Kidney (tissue), 14 donors: ENCODE measurements around the gene ADGRV1. TPM values are rescaled to one million over a fixed set of nuclear protein-coding genes. Genes with fewer than 3 reads are reported as not detected.

Source experiments
- DNase-seq, 5 donors: peaks; one replicate each; pipeline ENCODE4 v3.0.0-alpha.2; 2013 to 2020
- FAIRE-seq: peaks from 2 replicates; lab custom pipeline; 2012; peaks lifted over from hg19 to GRCh38; lab: Jason Lieb, UNC
- H3K27ac ChIP-seq, 2 donors: one replicate each; pipeline ENCODE4 v1.7.0; 2013; ENCODE audit warnings: low read depth in 2 of 2, low read length in 2 of 2, inconsistent platforms in 1 of 2
- H3K27me3 ChIP-seq: one replicate; pipeline ENCODE4 v1.7.1; 2013; ENCODE audit warnings: low read length, inconsistent platforms; ENCODE audit not compliant: control insufficient read depth, insufficient read depth
- H3K36me3 ChIP-seq, 3 donors: one replicate each; pipeline versions ENCODE4 v1.7.0 to v1.7.1; 2013; ENCODE audit warnings: low read length in 3 of 3, control low read depth in 1 of 3, inconsistent platforms in 1 of 3; ENCODE audit not compliant: insufficient read depth in 3 of 3, control insufficient read depth in 2 of 3
- H3K4me1 ChIP-seq, 3 donors: one replicate each; pipeline versions ENCODE4 v1.7.0 to v1.7.1; 2013; ENCODE audit warnings: low read length in 3 of 3, inconsistent platforms in 1 of 3, low read depth in 1 of 3; ENCODE audit not compliant: control insufficient read depth in 2 of 3, insufficient read depth in 2 of 3
- H3K4me3 ChIP-seq, 3 donors: one replicate each; pipeline versions ENCODE4 v1.7.0 to v1.8.1; 2013; ENCODE audit warnings: low read length in 3 of 3, control low read depth in 1 of 3, inconsistent platforms in 1 of 3
- H3K9ac ChIP-seq, 3 donors: one replicate each; pipeline versions ENCODE4 v1.7.0 to v1.7.1; 2013; ENCODE audit warnings: low read length in 3 of 3, control low read depth in 1 of 3, inconsistent platforms in 1 of 3
- H3K9me3 ChIP-seq, 3 donors: one replicate each; pipeline versions ENCODE4 v1.7.0 to v1.7.1; 2013; ENCODE audit warnings: low read length in 3 of 3, control low read depth in 1 of 3, inconsistent platforms in 1 of 3; ENCODE audit not compliant: control insufficient read depth in 2 of 3, insufficient read depth in 1 of 3
- intact Hi-C: fragments of 100-400 bp; cut with DNase I; formaldehyde crosslinking; loops from one replicate; pipeline ENCODE4 v1.11.1; 2022
- polyA plus RNA-seq: library from polyadenylated mRNA; stranded (reverse); fragments of 350-450 nt; fragmentation: Illumina TruSeq; extraction: RNeasy Lipid Tissue Mini Kit (QIAGEN cat#74804); gene quantifications from one replicate; pipeline ENCODE4 v1.2.3, GENCODE V29; 2014; ENCODE audit warnings: low read depth, low replicate concordance; ENCODE audit not compliant: insufficient read depth
- total RNA-seq: library from RNA; stranded (reverse); fragmentation: NEBNext Ultra II Directional; extraction: Animal tissue kit (Norgen Biotek cat#: 25700); gene quantifications from one replicate; pipeline ENCODE4 v1.2.1, GENCODE V29; 2021
- TF ChIP-seq, protein P1 (sequence below): IDR thresholded peaks from 3 replicates; pipeline ENCODE4 v1.5.1; 2012; ENCODE audit warnings: mild to moderate bottlenecking, moderate library complexity, borderline replicate concordance; ENCODE audit not compliant: insufficient read depth; ENCODE audit errors: extremely low read depth
- donor health status: control.
- donor health status: control.
- donor health status: control.
- donor health status: control.
- donor health status: control.
- donor health status: DM: yes; HTN: yes; CAD: no.
- donor health status: Normal renal cell carcinoma (clear cell type).

Gene ADGRV1
- total and polyA plus RNA-seq, 2 donors from 2014 or later = 7.0 to 7.3 TPM

DNA sequence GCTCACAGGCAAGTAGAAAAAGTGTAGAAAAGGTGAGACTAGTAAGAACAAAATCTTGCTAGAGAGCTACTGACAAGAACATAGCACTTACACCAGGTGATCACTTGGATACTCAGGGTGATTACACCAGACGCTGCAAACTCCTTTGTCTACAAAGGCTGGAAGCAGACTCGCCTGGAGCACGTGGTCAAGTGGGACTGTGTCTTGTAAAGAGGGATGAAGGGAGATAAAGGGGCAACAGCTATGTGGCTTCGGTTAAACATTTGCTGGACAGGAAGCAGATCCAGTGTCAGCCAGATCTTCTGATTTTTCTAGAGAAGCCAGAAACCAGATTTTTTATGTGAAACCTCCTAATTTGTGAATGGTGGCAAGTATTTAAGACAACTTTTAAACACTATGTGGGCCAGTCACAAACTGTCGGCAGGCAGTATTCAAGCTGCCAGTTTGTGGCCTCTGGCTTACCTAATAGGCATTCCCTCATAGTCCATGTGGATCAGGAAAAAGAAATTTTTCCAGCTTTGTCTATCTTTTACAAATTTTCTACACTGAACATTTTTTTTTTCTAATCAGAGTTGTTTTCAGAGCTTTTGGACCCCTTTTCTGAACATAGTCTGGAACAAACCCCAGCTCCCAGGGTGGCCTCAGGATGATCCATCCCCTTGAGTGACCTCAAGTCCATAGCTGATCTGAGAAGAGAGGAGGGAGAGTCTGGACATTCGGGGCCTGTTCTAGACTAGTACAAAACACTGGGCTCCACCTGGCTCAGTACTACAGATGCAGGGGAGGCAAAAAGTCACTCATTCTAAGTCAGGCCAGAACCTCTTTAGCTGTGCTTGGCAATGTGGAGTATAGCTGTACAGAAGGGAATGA lies 561.6 kb downstream of the ADGRV1 start:
- TF ChIP-seq, protein P1, sequence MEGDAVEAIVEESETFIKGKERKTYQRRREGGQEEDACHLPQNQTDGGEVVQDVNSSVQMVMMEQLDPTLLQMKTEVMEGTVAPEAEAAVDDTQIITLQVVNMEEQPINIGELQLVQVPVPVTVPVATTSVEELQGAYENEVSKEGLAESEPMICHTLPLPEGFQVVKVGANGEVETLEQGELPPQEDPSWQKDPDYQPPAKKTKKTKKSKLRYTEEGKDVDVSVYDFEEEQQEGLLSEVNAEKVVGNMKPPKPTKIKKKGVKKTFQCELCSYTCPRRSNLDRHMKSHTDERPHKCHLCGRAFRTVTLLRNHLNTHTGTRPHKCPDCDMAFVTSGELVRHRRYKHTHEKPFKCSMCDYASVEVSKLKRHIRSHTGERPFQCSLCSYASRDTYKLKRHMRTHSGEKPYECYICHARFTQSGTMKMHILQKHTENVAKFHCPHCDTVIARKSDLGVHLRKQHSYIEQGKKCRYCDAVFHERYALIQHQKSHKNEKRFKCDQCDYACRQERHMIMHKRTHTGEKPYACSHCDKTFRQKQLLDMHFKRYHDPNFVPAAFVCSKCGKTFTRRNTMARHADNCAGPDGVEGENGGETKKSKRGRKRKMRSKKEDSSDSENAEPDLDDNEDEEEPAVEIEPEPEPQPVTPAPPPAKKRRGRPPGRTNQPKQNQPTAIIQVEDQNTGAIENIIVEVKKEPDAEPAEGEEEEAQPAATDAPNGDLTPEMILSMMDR = no peak
- H3K9ac ChIP-seq = no peak overlapping the region
- no peaks in the 10 kb centered on the region for H3K9me3 ChIP-seq
- peaks cover 0 to 8% (median 6%) of the 10 kb centered on the region in 3 donors for H3K4me1 ChIP-seq
- DNase-seq = peak in 1 of 5 donors; percentile 74
- no peak overlapping the region for H3K4me3 ChIP-seq
- no peaks in the 10 kb centered on the region for H3K27me3 ChIP-seq
- H3K36me3 ChIP-seq = no peaks in the 10 kb centered on the region
- peak overlapping the region; percentile 26 to 57 for H3K27ac ChIP-seq
- no peak for FAIRE-seq
- intact Hi-C loops = loop anchor here (10.0 kb wide), 1 partner anchor 85 kb away; no protein-coding TSS in a partner anchor

DNA sequence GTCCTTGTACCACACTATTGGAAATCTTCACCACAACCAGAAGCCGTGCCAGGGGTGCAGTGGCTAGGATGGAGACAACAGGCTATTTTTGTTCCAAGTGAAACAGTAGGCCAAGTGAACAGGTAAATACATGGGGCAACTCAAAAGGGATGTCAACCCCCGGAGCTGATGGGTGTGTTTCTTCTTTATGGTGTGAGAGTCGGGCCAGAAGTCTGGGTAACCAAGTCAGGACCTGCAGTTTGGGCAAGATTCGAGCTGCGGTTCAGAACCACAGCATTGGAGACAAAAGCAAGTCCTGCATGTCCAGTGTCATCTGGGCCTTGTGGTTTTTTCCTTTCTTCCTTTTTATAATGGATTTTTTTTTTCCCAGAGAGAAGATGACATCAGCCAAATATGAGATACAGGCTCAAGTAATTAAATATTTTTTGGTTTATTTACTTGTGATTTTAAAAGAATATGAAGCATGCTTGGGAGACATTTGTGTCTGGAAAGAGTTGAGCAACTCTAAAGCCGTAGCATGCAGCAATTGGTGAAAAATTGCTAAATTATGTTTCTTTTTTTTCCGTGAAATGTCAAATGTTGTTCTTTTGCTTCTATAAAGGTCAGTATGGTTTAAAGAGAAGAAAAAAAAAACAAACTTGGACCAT lies 562.9 kb downstream of the ADGRV1 start:
- TF ChIP-seq, protein P1 = no peak
- intact Hi-C loops = loop anchor here (10.0 kb wide), 1 partner anchor 83 kb away; no protein-coding TSS in a partner anchor
- FAIRE-seq = no peak
- peak overlapping the region; percentile 32 to 63 for H3K27ac ChIP-seq
- H3K36me3 ChIP-seq = no peaks in the 10 kb centered on the region
- H3K9ac ChIP-seq = no peak overlapping the region
- DNase-seq = no peak
- no peak overlapping the region for H3K4me3 ChIP-seq
- no peaks in the 10 kb centered on the region for H3K9me3 ChIP-seq
- peaks cover 0 to 8% (median 8%) of the 10 kb centered on the region in 3 donors for H3K4me1 ChIP-seq
- no peaks in the 10 kb centered on the region for H3K27me3 ChIP-seq

- Histone ChIP-seq H3K27ac (peak overlapping the region in 1 of 2 donors; percentile 65), H3K36me3 (no peaks in the 10 kb centered on the region), H3K9ac (no peak overlapping the region), H3K9me3 (no peaks in the 10 kb centered on the region), H3K27me3 (no peaks in the 10 kb centered on the region), H3K4me3 (no peak overlapping the region), H3K4me1 (peaks cover 0 to 10% (median 8%) of the 10 kb centered on the region in 3 donors)
- FAIRE-seq = no peak
- TF ChIP-seq, protein P1 = no peak
- intact Hi-C loops = loop anchor here (10.0 kb wide), 1 partner anchor 82 kb away; no protein-coding TSS in a partner anchor
- no peak for DNase-seq
Observed at GRCh38 chr5:91122651-91123050, 564.1 kb downstream of the ADGRV1 start.
